A172 (cell line): Measurements from ENCODE around the gene NECTIN3. TPM values are rescaled to one million over a fixed set of nuclear protein-coding genes. Genes with fewer than 3 reads are reported as not detected.

Source experiments
- DNase-seq: peaks from one replicate; pipeline ENCODE4 v3.0.0-alpha.2; 2015; ENCODE audit warnings: low spot score
- total RNA-seq: library from RNA; depleted of rRNA; stranded (reverse); fragments of >200 nt; shearing (Covaris generic); gene quantifications from 2 replicates; pipeline ENCODE4 v1.2.3, GENCODE V29; 2014

NECTIN3 gene
- total RNA-seq, 1 experiment from 2014 or later = 51.4 TPM

DNA sequence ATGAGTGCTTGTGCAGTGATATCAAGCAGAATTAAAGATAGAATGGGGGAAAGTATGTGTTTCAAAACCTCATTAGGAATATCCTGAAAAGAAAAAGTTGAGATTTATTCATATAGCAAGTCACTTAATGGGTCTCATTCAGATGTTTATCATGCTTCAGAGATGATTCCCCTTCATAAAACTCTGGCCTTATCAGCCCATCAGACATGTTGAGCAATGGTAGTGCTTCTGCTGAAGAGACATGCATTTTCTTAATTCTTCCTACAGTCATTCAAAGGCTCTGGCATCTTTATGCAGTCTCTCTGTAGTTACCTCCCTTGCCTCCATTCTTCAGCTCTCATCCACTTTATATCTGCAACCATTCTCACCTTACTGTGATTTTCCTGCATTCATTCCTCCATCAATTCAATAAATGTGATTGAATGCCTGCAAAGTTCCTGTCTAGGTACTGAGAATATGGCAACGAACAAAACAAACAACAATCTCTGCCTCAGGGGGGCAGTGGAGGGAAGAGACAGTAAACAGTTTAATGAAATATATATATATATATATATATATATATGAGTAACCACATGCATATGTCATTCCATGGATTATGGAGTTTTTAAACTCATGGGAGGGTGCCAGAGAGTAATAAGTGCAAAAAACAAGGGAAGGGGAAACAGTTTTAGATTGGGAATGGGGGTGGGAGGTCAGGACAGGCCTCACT lies 138.5 kb downstream of the NECTIN3 start:
- peak; percentile 10 for DNase-seq

GRCh38 chr3:111210866-111211564 lies 139.4 kb downstream of the NECTIN3 start:
- no peak for DNase-seq

DNA sequence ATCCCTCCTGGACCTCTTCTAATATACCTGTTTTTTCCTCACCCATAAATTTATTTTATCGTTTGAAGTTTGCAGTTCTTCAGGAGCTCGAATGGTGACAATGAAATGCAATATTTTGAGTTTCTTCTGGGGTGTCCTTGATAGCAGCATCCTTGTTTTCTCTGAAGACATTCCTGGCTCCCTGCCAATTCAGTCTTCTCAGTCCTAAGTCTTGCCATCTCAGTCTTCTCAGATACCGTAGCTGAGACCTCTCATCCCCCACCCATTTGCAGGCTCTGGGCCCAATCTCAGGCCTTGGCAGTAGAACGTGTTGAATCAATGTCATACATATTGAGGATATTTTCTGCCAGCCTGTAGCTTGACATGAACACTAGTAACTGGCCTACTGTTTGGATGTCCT lies 140.9 kb downstream of the NECTIN3 start:
- DNase-seq = no peak

DNA sequence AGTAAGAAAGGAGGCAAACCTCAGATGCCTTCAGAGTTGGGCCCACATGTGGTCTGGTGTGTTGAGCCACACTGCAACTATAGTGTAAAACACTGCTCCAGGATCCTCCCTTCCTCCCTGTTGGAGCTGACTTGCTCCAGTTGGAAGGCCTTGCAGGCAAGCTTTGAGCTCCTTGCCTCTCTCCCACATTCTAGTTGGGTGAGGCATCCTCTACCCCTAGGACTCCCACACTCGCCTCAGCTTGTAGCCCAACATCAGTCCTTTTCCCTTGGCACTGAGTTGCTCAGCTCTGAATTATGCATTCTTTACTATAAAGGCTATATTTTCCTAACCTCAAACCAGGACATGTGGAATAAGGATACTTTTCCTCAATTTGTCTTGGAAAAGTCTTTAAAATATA lies 143.9 kb downstream of the NECTIN3 start:
- no peak for DNase-seq

- no peak for DNase-seq
Observed at GRCh38 chr3:111218615-111219014, 147.0 kb downstream of the NECTIN3 start.

DNA sequence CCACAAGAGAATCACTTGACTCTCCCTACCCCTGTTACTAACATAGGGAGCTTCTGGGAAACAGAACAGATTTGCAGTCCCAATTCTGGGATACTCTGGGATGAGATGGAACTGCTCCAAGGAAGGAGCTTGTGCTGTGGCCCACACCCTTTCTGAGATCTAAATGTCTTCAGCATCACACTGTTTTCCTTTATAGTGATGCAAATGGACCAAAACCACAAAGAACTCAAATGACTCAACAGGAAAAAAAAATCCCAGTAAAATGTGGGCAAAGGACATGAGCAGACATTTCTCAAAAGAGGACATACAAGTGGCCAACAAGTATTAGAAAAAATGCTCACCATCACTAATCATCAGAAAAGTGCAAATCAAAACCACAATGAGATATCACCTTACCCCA lies 155.6 kb downstream of the NECTIN3 start:
- DNase-seq = peak; percentile 67

- no peak for DNase-seq
Observed at GRCh38 chr3:111229301-111229700, 157.7 kb downstream of the NECTIN3 start.

GRCh38 chr3:111236836-111237713 lies 165.5 kb downstream of the NECTIN3 start:
- peak; percentile 78 for DNase-seq

GRCh38 chr3:111237946-111238345 lies 166.3 kb downstream of the NECTIN3 start:
- no peak for DNase-seq

DNA sequence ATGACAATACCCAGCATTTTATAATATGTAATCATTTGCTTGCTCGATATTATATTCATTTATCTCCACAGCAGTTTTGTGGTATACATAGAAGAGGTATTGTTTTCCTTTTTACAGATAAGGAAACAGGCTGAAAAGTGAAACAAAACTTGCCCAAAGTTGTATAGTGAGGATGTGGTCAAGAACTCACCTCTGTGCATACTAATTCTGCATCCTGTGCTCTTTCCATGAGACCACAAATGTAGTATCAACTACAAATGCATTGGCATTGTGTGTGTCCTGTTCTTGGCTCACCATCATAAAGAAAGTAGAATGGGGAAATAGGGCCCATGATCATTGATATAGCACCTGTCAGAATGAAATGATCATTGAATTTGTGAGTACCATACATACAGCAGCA lies 167.3 kb downstream of the NECTIN3 start:
- DNase-seq = no peak

DNA sequence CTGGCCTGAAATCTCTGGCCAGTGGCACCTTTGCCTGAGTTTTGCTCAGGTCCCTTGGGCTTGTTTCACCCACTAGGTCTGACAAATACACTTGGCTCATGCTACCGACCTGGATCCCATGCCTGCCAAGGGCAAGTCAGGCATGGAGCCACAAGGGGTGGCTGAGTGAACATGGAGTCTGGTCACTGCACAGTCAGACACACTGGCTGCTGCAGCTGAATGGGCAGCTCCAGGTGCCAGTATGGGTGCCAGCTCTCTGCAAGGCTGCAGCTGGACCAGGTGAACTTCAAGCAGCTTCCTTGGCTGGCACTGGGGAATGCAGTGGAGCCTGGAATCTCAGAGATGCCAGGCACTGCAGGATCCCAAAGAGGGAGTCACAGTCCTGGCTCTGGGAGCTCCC lies 170.3 kb downstream of the NECTIN3 start:
- DNase-seq = no peak
